Natural killer cell (primary cell): Measurements from ENCODE around the gene THSD7B. TPM values are rescaled to one million over a fixed set of nuclear protein-coding genes. Genes with fewer than 3 reads are reported as not detected.

Experiments used
- ATAC-seq, 3 donors: fragments of 150-1000 bp in 2 of 3; fragments of 200-7000 bp in 1 of 3; cut with Tn5 transposase; 1 replicate in 1 of 3; 2 replicates in 2 of 3; pipeline ENCODE4 v1.10.0; 2021; ENCODE audit warnings: mild to moderate bottlenecking in 2 of 3, moderate library complexity in 2 of 3
- DNase-seq, 2 donors: peaks; one replicate each; pipeline versions ENCODE4 v3.0.0 to v3.0.0-alpha.2; 2013 to 2021; ENCODE audit warnings: mixed read lengths in 1 of 2
- H3K27ac ChIP-seq: one replicate; pipeline ENCODE4 v1.5.1; 2013; ENCODE audit warnings: mild to moderate bottlenecking, low read length
- H3K27me3 ChIP-seq: one replicate; pipeline ENCODE4 v1.6.1; 2013; ENCODE audit warnings: low read length; ENCODE audit not compliant: control insufficient read depth, insufficient read depth
- H3K36me3 ChIP-seq: one replicate; pipeline ENCODE4 v1.6.1; 2013; ENCODE audit warnings: low read length; ENCODE audit not compliant: control insufficient read depth, insufficient read depth
- H3K4me1 ChIP-seq: one replicate; pipeline ENCODE4 v1.6.1; 2013; ENCODE audit warnings: low read length; ENCODE audit not compliant: control insufficient read depth, insufficient read depth
- H3K4me3 ChIP-seq: one replicate; pipeline ENCODE4 v1.5.1; 2013; ENCODE audit warnings: low read length
- H3K9me3 ChIP-seq: one replicate; pipeline ENCODE4 v1.6.1; 2013; ENCODE audit warnings: low read length; ENCODE audit not compliant: control insufficient read depth, insufficient read depth
- H3K27ac Mint-ChIP-seq, 2 donors: one replicate each; pipeline ENCODE4 v1.8.0; 2022; ENCODE audit warnings: mild to moderate bottlenecking in 2 of 2, mixed read lengths in 2 of 2, moderate library complexity in 1 of 2
- H3K27me3 Mint-ChIP-seq, 2 donors: one replicate each; pipeline ENCODE4 v1.8.0; 2022; ENCODE audit warnings: low read depth in 2 of 2, mixed read lengths in 2 of 2
- H3K36me3 Mint-ChIP-seq: one replicate; pipeline ENCODE4 v1.8.0; 2022; ENCODE audit warnings: mixed read lengths
- H3K4me1 Mint-ChIP-seq, 2 donors: one replicate each; pipeline ENCODE4 v1.8.0; 2022; ENCODE audit warnings: mixed read lengths in 2 of 2
- H3K4me3 Mint-ChIP-seq: one replicate; pipeline ENCODE4 v1.8.0; 2022; ENCODE audit warnings: mild to moderate bottlenecking, moderate library complexity, mixed read lengths
- H3K9me3 Mint-ChIP-seq, 2 donors: one replicate each; pipeline ENCODE4 v1.8.0; 2022; ENCODE audit warnings: mixed read lengths in 2 of 2
- CTCF ChIP-seq: fragments of 200-600 bp; IDR thresholded peaks from one replicate; pipeline ENCODE4 v1.8.0; 2022; ENCODE audit warnings: antibody characterized with exemption
- whole genome bisulfite sequencing: methylation state at CpG from one replicate; pipeline ENCODE4 v1.1.7; 2013; ENCODE audit warnings: missing lambda C conversion rate; ENCODE audit not compliant: insufficient coverage; 5-methylcytosine and 5-hydroxymethylcytosine counted together
- intact Hi-C: fragments of 100-400 bp; cut with micrococcal nuclease; formaldehyde crosslinking; loops from one replicate; pipeline ENCODE4 v1.14.2; 2022
- total RNA-seq, 4 donors: library from RNA; stranded (reverse); fragments of 120-200 nt in 1 of 4; gene quantifications; one replicate each; pipeline versions ENCODE4 v1.2.3 to v1.2.4, GENCODE V29; 2013 to 2022

THSD7B gene
- total RNA-seq, 3 donors from 2014 or later (not counting 1 experiment from before 2014, with no cell fraction given) = not detected

DNA sequence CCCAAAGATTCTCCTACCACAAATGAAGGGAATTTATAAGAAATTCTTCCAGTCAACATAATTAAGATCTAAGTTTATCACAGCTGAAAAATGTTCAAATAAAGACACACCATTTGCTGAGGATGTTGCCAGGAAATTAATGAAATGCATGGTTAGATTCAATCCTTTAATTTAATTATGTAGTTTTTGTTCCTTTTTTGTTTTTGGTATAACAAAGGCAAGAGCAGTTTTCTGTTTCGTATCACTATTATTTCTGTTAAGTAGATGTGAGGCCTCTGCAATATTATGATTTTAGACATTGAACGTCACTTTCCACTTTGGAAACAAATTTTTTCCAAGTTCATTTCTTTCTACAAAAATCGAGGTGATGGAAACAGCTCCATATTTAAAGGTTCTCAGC is 440.0 kb downstream of the THSD7B start:
- no peak overlapping the region for H3K27ac ChIP-seq
- TF ChIP-seq CTCF = no peak
- H3K27me3 ChIP-seq = no peaks in the 10 kb centered on the region
- Mint-ChIP-seq H3K4me1 (no peaks in the 10 kb centered on the region), H3K27me3 (no peaks in the 10 kb centered on the region), H3K36me3 (no peaks in the 10 kb centered on the region), H3K9me3 (peaks cover 6 to 11% of the 10 kb centered on the region in 2 donors), H3K4me3 (no peak overlapping the region), H3K27ac (no peak overlapping the region)
- H3K4me3 ChIP-seq = no peak overlapping the region
- H3K9me3 ChIP-seq = peaks cover 3% of the 10 kb centered on the region
- H3K36me3 ChIP-seq = no peaks in the 10 kb centered on the region
- DNase-seq = no peak
- H3K4me1 ChIP-seq = no peaks in the 10 kb centered on the region
- 71% methylated on average over 1 of the region's 3 CpGs for WGBS
- intact Hi-C loops = no loop called here
- no peak for ATAC-seq

- H3K4me1 ChIP-seq = no peaks in the 10 kb centered on the region
- H3K4me3 ChIP-seq = no peak overlapping the region
- TF ChIP-seq CTCF = no peak
- WGBS = 67% methylated on average over 2 of the region's 3 CpGs
- no peak overlapping the region for H3K4me3 Mint-ChIP-seq
- no peaks in the 10 kb centered on the region for H3K27me3 ChIP-seq
- no peaks in the 10 kb centered on the region for H3K36me3 ChIP-seq
- no peak overlapping the region for H3K27ac ChIP-seq
- no peaks in the 10 kb centered on the region for H3K27me3 Mint-ChIP-seq
- ATAC-seq (no peak), DNase-seq (no peak)
- intact Hi-C loops = no loop called here
- peaks cover 3% of the 10 kb centered on the region for H3K9me3 ChIP-seq
- H3K9me3 Mint-ChIP-seq = peaks cover 6 to 11% of the 10 kb centered on the region in 2 donors
- H3K27ac Mint-ChIP-seq = no peak overlapping the region
- no peaks in the 10 kb centered on the region for H3K36me3 Mint-ChIP-seq
- no peaks in the 10 kb centered on the region for H3K4me1 Mint-ChIP-seq
Measured at GRCh38 chr2:137206069-137206468, 440.7 kb downstream of the THSD7B start.

DNA sequence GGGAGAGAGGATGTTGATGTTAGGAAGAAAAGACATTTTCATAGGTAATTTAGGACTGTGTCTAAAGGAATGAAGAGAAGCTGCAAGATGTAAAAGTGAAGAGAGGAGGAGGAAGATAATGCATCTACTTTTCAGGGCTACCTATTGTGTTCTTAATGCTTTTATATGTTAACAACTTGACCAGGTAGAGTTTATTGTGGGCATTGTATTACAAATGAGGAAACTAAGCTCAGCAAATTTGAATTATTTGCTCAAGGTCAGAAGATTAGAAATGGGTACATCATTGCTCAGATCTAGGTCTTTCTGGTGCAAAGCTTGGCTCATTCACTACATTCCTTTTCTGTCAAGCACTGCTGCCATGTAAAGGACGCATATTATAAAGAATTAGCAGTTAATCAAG is 441.7 kb downstream of the THSD7B start:
- intact Hi-C loops = no loop called here
- WGBS = 50% methylated on average over 1 of the region's 1 CpG
- no peaks in the 10 kb centered on the region for H3K36me3 ChIP-seq
- H3K27me3 ChIP-seq = no peaks in the 10 kb centered on the region
- no peaks in the 10 kb centered on the region for H3K4me1 ChIP-seq
- no peaks in the 10 kb centered on the region for H3K27me3 Mint-ChIP-seq
- DNase-seq = no peak
- no peak for TF ChIP-seq CTCF
- peaks cover 6 to 9% of the 10 kb centered on the region in 2 donors for H3K9me3 Mint-ChIP-seq
- no peak overlapping the region for H3K27ac Mint-ChIP-seq
- no peak overlapping the region for H3K4me3 ChIP-seq
- no peak for ATAC-seq
- no peak overlapping the region for H3K4me3 Mint-ChIP-seq
- H3K4me1 Mint-ChIP-seq = no peaks in the 10 kb centered on the region
- H3K27ac ChIP-seq = no peak overlapping the region
- no peaks in the 10 kb centered on the region for H3K36me3 Mint-ChIP-seq
- peaks cover 3% of the 10 kb centered on the region for H3K9me3 ChIP-seq

GRCh38 chr2:137208431-137208891 is 443.1 kb downstream of the THSD7B start:
- Histone ChIP-seq H3K36me3 (no peaks in the 10 kb centered on the region), H3K9me3 (peaks cover 3% of the 10 kb centered on the region), H3K4me1 (no peaks in the 10 kb centered on the region), H3K4me3 (no peak overlapping the region), H3K27me3 (no peaks in the 10 kb centered on the region), H3K27ac (no peak overlapping the region)
- no peaks in the 10 kb centered on the region for H3K27me3 Mint-ChIP-seq
- H3K4me1 Mint-ChIP-seq = no peaks in the 10 kb centered on the region
- no peak for TF ChIP-seq CTCF
- 71% methylated on average over 2 of the region's 2 CpGs for whole genome bisulfite sequencing
- DNase-seq (no peak), ATAC-seq (no peak)
- H3K36me3 Mint-ChIP-seq = no peaks in the 10 kb centered on the region
- H3K4me3 Mint-ChIP-seq = no peak overlapping the region
- no peak overlapping the region for H3K27ac Mint-ChIP-seq
- intact Hi-C loops = no loop called here
- peaks cover 5 to 6% of the 10 kb centered on the region in 2 donors for H3K9me3 Mint-ChIP-seq
